Measurements from ENCODE around the gene NUFIP1.

GRCh38 chr13:45034342-45034741, 45.1 kb upstream of the NUFIP1 start:
- TF ChIP-seq CTCF (IDR thresholded peaks at IDR 0.05) (no peak), EP300 (IDR thresholded peaks at IDR 0.05) (no peak)

Data from stomach (tissue), 4 donors.